ENCODE results near the gene BHLHE40. TPM values are rescaled to one million over a fixed set of nuclear protein-coding genes. Genes with fewer than 3 reads are reported as not detected.

The BHLHE40 gene
- total RNA-seq, 1 donor from 2014 or later = 347 TPM

DNA sequence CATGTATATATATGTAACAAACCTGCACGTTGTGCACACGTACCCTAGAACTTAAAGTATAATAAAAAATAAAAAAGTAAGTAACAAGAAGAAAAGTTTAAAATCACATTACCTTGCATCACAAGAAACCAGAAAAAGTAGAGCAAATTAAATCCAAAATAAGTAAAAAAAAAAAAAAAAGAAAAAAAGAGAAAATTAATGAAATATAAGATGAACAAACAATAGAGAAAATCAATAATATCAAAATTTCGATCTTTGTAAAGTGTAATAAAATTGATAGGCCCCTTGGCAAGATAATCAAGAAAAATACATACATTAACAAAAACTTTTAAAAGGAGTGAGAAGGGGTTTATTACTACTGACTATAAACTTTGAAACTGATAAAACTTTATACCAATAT is 7.4 kb upstream of the BHLHE40 start:
- no peak for DNase-seq (ENCODE audit: extremely low spot score in 2 of 2)
- Histone ChIP-seq H3K9me3 (no peaks in the 10 kb centered on the region), H3K4me1 (peaks cover 10% of the 10 kb centered on the region), H3K36me3 (no peaks in the 10 kb centered on the region), H3K27me3 (no peaks in the 10 kb centered on the region), H3K27ac (no peak overlapping the region), H3K4me3 (no peak overlapping the region)
- intact Hi-C loops (cut with DNase I) = no loop called here
- no peak for TF ChIP-seq POLR2AphosphoS5 (IDR thresholded peaks at IDR 0.05; ENCODE audit: insufficient read depth in 1 of 2, low read depth in 1 of 2)

GRCh38 chr3:4972652-4973643 is 6.3 kb upstream of the BHLHE40 start:
- TF ChIP-seq, protein P1, sequence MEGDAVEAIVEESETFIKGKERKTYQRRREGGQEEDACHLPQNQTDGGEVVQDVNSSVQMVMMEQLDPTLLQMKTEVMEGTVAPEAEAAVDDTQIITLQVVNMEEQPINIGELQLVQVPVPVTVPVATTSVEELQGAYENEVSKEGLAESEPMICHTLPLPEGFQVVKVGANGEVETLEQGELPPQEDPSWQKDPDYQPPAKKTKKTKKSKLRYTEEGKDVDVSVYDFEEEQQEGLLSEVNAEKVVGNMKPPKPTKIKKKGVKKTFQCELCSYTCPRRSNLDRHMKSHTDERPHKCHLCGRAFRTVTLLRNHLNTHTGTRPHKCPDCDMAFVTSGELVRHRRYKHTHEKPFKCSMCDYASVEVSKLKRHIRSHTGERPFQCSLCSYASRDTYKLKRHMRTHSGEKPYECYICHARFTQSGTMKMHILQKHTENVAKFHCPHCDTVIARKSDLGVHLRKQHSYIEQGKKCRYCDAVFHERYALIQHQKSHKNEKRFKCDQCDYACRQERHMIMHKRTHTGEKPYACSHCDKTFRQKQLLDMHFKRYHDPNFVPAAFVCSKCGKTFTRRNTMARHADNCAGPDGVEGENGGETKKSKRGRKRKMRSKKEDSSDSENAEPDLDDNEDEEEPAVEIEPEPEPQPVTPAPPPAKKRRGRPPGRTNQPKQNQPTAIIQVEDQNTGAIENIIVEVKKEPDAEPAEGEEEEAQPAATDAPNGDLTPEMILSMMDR (IDR thresholded peaks at IDR 0.05) = no peak
- TF ChIP-seq POLR2AphosphoS5 (IDR thresholded peaks at IDR 0.05; ENCODE audit: insufficient read depth in 1 of 2, low read depth in 1 of 2) (no peak), POLR2A (IDR thresholded peaks at IDR 0.05) (no peak)
- DNase-seq (ENCODE audit: extremely low spot score in 2 of 2) = no peak
- H3K4me3 ChIP-seq = no peak overlapping the region
- intact Hi-C loops (cut with DNase I) = no loop called here
- no peaks in the 10 kb centered on the region for H3K9me3 ChIP-seq
- no peaks in the 10 kb centered on the region for H3K36me3 ChIP-seq
- no peaks in the 10 kb centered on the region for H3K27me3 ChIP-seq
- H3K27ac ChIP-seq = no peak overlapping the region
- H3K4me1 ChIP-seq = peaks cover 21% of the 10 kb centered on the region

DNA sequence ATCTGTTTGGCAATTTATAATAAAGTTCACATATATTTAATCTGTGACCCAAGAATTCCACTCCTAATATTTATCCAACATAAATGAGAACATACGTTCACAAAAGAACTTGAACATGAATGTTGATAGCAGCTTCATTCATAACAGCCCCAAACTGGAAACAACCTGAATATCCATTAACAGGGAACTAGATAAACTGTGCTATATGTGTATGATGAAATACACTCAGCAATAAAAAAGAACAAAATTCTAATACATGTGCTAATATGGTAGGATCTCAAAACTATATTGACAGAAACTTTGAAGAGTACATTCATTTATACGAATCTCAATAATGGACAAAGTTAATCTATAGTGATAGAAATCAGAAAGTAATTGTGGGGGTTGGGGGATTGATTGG is 5.1 kb upstream of the BHLHE40 start:
- no peak for TF ChIP-seq POLR2AphosphoS5 (IDR thresholded peaks at IDR 0.05; ENCODE audit: insufficient read depth in 1 of 2, low read depth in 1 of 2)
- TF ChIP-seq POLR2A (IDR thresholded peaks at IDR 0.05) = no peak
- TF ChIP-seq, protein P1 (IDR thresholded peaks at IDR 0.05) = no peak
- H3K4me3 ChIP-seq = no peak overlapping the region
- no peak overlapping the region for H3K27ac ChIP-seq
- H3K4me1 ChIP-seq = peaks cover 22% of the 10 kb centered on the region
- H3K27me3 ChIP-seq = no peaks in the 10 kb centered on the region
- intact Hi-C loops (cut with DNase I) = no loop called here
- H3K9me3 ChIP-seq = no peaks in the 10 kb centered on the region
- H3K36me3 ChIP-seq = no peaks in the 10 kb centered on the region
- no peak for DNase-seq (ENCODE audit: extremely low spot score in 2 of 2)

DNA sequence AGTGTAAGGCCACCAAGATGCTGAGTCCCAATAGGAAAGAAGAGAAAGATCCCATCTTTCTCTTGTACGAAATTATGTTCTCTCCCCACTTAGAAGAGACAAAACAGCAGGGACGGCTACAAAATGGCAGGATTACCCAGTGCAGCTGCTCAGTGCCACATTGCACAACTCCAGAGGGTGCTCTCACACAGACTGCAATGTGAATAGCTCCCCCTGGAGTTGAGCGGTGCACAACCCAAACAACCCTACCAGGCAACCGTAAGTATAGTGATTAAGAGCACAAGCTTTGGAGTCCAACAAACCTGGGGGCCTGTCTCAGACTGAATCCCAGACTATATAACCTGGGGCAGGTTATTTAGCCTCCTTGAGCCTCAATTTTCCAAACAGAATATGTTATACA is 3.1 kb upstream of the BHLHE40 start:
- intact Hi-C loops (cut with DNase I) = loop anchor here (5.0 kb wide), 1 partner anchor 234 kb away; no protein-coding TSS in a partner anchor
- H3K27ac ChIP-seq = peak overlapping the region; percentile 98
- DNase-seq (ENCODE audit: extremely low spot score in 2 of 2) = no peak
- H3K9me3 ChIP-seq = no peaks in the 10 kb centered on the region
- no peak overlapping the region for H3K4me3 ChIP-seq
- H3K27me3 ChIP-seq = no peaks in the 10 kb centered on the region
- TF ChIP-seq, protein P1 (IDR thresholded peaks at IDR 0.05) = peak in 1 of 3 experiments; percentile 46
- TF ChIP-seq POLR2AphosphoS5 (IDR thresholded peaks at IDR 0.05; ENCODE audit: insufficient read depth in 1 of 2, low read depth in 1 of 2) (peak in 1 of 2 donors; percentile 25), POLR2A (IDR thresholded peaks at IDR 0.05) (no peak)
- peaks cover 29% of the 10 kb centered on the region for H3K4me1 ChIP-seq
- no peaks in the 10 kb centered on the region for H3K36me3 ChIP-seq

DNA sequence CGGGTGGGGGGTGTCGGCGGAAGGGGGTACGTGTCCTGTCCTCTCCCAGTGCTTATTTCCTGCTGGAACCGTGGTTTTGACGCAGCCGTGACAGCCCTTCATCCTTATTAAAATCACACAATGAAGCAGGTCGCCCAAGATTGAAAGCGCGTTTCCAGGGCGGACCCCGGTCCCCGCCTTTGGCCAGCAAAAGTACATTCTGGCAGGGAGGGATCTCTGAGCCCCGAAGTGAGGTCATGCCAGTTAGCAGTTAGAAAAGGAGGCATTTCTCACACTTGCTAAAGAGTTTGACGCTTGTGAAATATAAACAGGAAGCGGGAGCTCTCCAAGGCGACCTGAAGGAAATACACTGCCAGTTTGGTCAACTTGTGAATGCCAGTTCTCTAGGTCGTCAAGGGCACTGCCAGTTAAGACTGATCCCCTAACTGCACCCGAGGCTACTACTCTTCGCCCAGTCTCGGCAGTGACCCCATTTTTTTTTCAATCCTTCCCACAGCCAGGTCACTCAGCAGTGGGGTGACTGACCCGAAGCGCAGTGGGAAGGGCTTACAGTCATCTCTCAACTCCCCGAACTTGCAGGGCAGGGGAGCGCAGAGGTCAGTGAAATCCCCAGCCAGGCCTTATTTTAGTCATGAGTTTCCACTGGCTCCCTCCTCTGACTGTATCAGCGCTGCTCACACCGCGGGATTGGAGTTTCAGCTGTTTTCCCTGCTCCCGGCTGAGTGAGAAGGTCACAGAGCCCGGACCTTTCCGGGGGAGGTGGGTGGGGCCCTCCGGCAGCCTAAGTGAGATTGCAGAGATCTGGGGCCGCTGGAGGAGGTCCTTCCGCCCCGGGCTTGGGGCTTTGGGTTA is 2.0 kb upstream of the BHLHE40 start:
- peaks cover 39% of the 10 kb centered on the region for H3K4me1 ChIP-seq
- intact Hi-C loops (cut with DNase I) = loop anchor here (5.0 kb wide), 1 partner anchor 235 kb away; no protein-coding TSS in a partner anchor
- H3K27me3 ChIP-seq = no peaks in the 10 kb centered on the region
- H3K4me3 ChIP-seq = peak overlapping the region; percentile 76 to 92
- H3K9me3 ChIP-seq = no peaks in the 10 kb centered on the region
- H3K27ac ChIP-seq = peak overlapping the region; percentile 98
- DNase-seq (ENCODE audit: extremely low spot score in 2 of 2) = peak in 1 of 2 donors; percentile 95
- TF ChIP-seq, protein P1 (IDR thresholded peaks at IDR 0.05) = no peak
- TF ChIP-seq POLR2AphosphoS5 (IDR thresholded peaks at IDR 0.05; ENCODE audit: insufficient read depth in 1 of 2, low read depth in 1 of 2) = peak in 1 of 2 donors; percentile 14
- H3K36me3 ChIP-seq = no peaks in the 10 kb centered on the region
